ENCODE results near the gene HSPG2. TPM values are rescaled to one million over a fixed set of nuclear protein-coding genes. Genes with fewer than 3 reads are reported as not detected.

HSPG2 gene
- total RNA-seq, 4 donors from 2014 or later, result 311 to 1,021 (median 351) TPM

DNA sequence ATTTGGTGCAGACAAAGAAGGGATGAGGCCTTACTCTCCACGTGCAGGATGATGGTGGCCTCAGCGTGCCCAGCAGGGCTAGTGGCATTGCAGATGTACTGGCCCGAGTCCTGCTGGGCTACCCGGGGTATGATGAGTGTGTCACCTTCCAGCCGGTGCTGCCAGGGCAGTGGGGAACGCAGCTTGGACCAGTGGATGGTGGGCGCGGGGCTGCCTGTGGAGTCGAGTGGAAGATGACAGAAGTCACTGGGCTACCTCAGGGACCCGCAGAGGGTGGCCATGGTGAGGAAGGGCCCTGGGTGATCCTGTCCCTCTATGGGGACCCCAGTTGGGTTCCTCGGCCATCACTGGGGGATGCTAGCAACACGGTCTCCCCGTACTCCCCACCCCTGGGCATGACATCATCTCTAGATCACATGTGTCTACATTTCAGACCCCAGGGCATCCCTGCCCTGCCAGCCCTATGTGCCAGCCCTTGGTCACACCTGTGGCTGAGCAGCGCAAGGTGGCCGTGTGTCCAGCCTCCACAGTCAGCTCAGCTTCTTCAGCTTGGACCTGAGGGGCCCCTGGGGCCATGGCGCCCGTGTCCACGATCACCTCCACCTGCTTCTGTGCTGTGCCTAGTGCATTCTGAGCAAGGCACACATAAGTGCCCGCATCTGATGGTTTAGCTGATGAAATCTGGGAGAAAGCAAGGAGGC is 97.6 kb downstream of the HSPG2 start:
- Histone ChIP-seq H3K4me3 (no peak overlapping the region), H3K4me1 (no peaks in the 10 kb centered on the region), H3K9me3 (peaks cover 0 to 4% (median 0%) of the 10 kb centered on the region in 3 donors), H3K27ac (no peak overlapping the region), H3K36me3 (peaks cover 4 to 100% of the 10 kb centered on the region in 2 donors), H3K27me3 (no peaks in the 10 kb centered on the region)
- ATAC-seq, result no peak
- TF ChIP-seq EP300 (IDR thresholded peaks at IDR 0.05) (no peak), POLR2AphosphoS5 (IDR thresholded peaks at IDR 0.05) (no peak), POLR2A (IDR thresholded peaks at IDR 0.05) (no peak)
- TF ChIP-seq, protein P1, sequence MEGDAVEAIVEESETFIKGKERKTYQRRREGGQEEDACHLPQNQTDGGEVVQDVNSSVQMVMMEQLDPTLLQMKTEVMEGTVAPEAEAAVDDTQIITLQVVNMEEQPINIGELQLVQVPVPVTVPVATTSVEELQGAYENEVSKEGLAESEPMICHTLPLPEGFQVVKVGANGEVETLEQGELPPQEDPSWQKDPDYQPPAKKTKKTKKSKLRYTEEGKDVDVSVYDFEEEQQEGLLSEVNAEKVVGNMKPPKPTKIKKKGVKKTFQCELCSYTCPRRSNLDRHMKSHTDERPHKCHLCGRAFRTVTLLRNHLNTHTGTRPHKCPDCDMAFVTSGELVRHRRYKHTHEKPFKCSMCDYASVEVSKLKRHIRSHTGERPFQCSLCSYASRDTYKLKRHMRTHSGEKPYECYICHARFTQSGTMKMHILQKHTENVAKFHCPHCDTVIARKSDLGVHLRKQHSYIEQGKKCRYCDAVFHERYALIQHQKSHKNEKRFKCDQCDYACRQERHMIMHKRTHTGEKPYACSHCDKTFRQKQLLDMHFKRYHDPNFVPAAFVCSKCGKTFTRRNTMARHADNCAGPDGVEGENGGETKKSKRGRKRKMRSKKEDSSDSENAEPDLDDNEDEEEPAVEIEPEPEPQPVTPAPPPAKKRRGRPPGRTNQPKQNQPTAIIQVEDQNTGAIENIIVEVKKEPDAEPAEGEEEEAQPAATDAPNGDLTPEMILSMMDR (IDR thresholded peaks at IDR 0.05), result no peak
- WGBS, 2 donors (ENCODE audit: low coverage in 1 of 2), result 96% methylated on average over 4 to 8 of the region's 19 CpGs

DNA sequence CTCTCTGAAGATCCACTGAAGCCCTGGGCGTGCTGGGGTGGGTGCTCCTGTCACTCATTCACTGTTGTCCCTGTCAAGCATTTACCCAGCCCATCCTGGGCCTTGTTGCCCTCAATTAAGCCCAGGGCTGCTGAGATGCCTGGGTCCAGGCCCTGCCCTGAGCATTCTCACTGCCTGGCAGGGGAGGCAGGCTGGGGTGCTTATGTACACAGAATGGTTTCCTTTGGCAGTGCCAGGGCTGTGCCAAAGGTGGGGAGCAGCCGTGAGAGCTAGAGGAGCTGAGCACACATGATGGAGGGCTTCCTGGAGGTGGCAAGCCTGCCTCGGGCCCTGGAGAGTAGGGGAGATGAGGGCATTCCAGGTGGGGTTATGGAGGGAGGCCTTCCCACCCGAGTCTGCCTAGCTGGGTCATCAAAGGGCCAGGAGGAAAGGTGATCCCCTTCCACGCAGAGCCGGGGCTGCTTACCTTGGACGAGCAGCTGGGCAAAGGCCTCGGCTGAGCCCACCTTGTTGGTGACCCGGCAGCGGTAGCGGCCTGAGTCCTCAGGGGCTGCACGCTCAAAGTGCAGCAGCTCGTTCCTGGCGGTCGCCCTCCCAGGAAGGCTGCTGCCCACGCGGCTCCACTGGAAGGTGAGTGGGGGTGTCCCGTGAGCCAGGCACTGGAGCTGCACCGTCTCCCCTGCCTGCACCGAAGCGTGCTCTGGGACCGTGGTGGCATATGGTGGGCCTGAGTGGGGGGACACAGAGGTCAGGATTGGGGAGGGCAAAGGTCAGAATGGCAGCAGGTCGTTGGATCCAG is 98.6 kb downstream of the HSPG2 start:
- Histone ChIP-seq H3K4me1 (no peaks in the 10 kb centered on the region), H3K27me3 (no peaks in the 10 kb centered on the region), H3K27ac (no peak overlapping the region), H3K4me3 (no peak overlapping the region), H3K9me3 (peaks cover 0 to 7% (median 0%) of the 10 kb centered on the region in 3 donors), H3K36me3 (peaks cover 4 to 100% of the 10 kb centered on the region in 2 donors)
- no peak for ATAC-seq
- TF ChIP-seq POLR2AphosphoS5 (IDR thresholded peaks at IDR 0.05) (no peak), EP300 (IDR thresholded peaks at IDR 0.05) (no peak), POLR2A (IDR thresholded peaks at IDR 0.05) (no peak)
- TF ChIP-seq, protein P1 (IDR thresholded peaks at IDR 0.05), result no peak
- WGBS, 2 donors (ENCODE audit: low coverage in 1 of 2), result 14% methylated on average over 1 of the region's 23 CpGs; no CpG with 5 or more reads in 1 of the 2 donors

DNA sequence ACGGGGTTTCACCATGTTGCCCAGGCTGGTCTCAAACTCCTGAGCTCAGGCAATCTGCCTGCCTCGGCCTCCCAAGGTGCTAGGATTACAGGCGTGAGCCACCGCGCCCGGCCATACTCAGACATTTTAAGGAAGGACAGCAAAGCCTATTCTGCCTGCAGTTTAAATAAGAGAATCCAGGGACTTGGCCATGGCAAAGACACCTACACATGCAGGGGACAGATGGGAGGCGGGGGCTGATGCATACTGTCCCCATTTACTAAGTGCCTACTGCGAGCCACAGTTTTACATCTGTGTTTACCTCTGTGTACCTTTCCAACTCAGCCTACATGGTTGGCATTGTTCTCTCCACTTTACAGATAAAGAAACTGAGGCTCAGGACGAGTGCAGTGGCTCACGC is 99.6 kb downstream of the HSPG2 start:
- 73 to 95% methylated on average over 2 to 4 of the region's 10 CpGs for WGBS, 2 donors (ENCODE audit: low coverage in 1 of 2)

DNA sequence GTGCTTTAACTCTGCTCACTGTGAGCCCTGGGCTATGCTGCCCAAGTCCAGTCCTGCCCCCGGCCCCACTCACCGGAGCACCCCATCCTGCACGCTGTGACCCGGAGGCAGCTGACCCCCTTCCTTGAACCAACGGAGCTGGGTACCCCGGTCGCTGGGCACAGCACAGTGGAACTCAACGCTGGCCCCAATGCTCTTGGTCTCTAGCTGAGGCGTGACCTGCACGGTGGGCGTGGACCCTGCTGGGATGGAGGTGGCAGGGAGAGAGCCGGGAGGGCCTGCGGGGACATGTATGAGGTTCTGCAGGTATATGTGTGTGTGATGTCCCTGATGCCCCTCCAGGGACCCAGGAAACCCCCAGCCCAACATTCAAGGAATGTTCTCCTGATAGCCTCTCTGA is 100.4 kb downstream of the HSPG2 start:
- TF ChIP-seq EP300 (IDR thresholded peaks at IDR 0.05) (no peak), POLR2A (IDR thresholded peaks at IDR 0.05) (no peak), POLR2AphosphoS5 (IDR thresholded peaks at IDR 0.05) (no peak)
- TF ChIP-seq, protein P1 (IDR thresholded peaks at IDR 0.05), result no peak
- Histone ChIP-seq H3K27ac (no peak overlapping the region), H3K36me3 (peaks cover 4 to 100% of the 10 kb centered on the region in 2 donors), H3K27me3 (no peaks in the 10 kb centered on the region), H3K9me3 (peaks cover 0 to 7% (median 0%) of the 10 kb centered on the region in 3 donors), H3K4me3 (no peak overlapping the region), H3K4me1 (no peaks in the 10 kb centered on the region)
- ATAC-seq, result no peak
- no CpG with 5 or more reads among the region's 13 CpGs for WGBS, 2 donors (ENCODE audit: low coverage in 1 of 2)

More for the DNA sequence above, 99.6 kb downstream of the HSPG2 start:
- Histone ChIP-seq H3K4me3 (no peak overlapping the region), H3K27me3 (no peaks in the 10 kb centered on the region), H3K36me3 (peaks cover 4 to 100% of the 10 kb centered on the region in 2 donors), H3K9me3 (peaks cover 0 to 7% (median 0%) of the 10 kb centered on the region in 3 donors), H3K27ac (no peak overlapping the region), H3K4me1 (no peaks in the 10 kb centered on the region)
- TF ChIP-seq POLR2A (IDR thresholded peaks at IDR 0.05), result no peak
- no peak for TF ChIP-seq EP300 (IDR thresholded peaks at IDR 0.05)
- TF ChIP-seq, protein P1 (IDR thresholded peaks at IDR 0.05), result no peak
- no peak for TF ChIP-seq POLR2AphosphoS5 (IDR thresholded peaks at IDR 0.05)
- ATAC-seq, result no peak

Data from gastroesophageal sphincter (tissue), 4 donors.